Stimulated activated CD8-positive, alpha-beta memory T cell treated with anti-CD3 and anti-CD28 coated beads, Interleukin-15, amount 100 ng/mL, for 48 hours (primary cell): ENCODE measurements around the gene MUC22.
A peak's percentile ranks its signal among the peaks of the same experiment; 100 is the strongest.

Experiments
- DNase-seq, 2 donors: peaks; one replicate each; pipeline ENCODE4 v3.0.0-alpha.2; 2020; ENCODE audit warnings: low read depth in 2 of 2

The MUC22 gene

GRCh38 chr6:31075528-31075927 lies 65.3 kb downstream of the MUC22 start:
- DNase-seq = no peak

- DNase-seq = no peak
Measured at GRCh38 chr6:31076611-31077010, 66.3 kb downstream of the MUC22 start.

GRCh38 chr6:31079656-31080261 lies 69.5 kb downstream of the MUC22 start:
- DNase-seq = peak; percentile 35 to 41

- DNase-seq = no peak
Measured at GRCh38 chr6:31081872-31082271, 71.6 kb downstream of the MUC22 start.

GRCh38 chr6:31083742-31084354 lies 73.6 kb downstream of the MUC22 start:
- DNase-seq = peak in 1 of 2 donors; percentile 25
